ENCODE measurements around the gene ARHGEF40. TPM values are rescaled to one million over a fixed set of nuclear protein-coding genes. Genes with fewer than 3 reads are reported as not detected.

ARHGEF40 gene
- total RNA-seq, 4 donors from 2014 or later, result 18.6 to 37.6 (median 26.8) TPM

DNA sequence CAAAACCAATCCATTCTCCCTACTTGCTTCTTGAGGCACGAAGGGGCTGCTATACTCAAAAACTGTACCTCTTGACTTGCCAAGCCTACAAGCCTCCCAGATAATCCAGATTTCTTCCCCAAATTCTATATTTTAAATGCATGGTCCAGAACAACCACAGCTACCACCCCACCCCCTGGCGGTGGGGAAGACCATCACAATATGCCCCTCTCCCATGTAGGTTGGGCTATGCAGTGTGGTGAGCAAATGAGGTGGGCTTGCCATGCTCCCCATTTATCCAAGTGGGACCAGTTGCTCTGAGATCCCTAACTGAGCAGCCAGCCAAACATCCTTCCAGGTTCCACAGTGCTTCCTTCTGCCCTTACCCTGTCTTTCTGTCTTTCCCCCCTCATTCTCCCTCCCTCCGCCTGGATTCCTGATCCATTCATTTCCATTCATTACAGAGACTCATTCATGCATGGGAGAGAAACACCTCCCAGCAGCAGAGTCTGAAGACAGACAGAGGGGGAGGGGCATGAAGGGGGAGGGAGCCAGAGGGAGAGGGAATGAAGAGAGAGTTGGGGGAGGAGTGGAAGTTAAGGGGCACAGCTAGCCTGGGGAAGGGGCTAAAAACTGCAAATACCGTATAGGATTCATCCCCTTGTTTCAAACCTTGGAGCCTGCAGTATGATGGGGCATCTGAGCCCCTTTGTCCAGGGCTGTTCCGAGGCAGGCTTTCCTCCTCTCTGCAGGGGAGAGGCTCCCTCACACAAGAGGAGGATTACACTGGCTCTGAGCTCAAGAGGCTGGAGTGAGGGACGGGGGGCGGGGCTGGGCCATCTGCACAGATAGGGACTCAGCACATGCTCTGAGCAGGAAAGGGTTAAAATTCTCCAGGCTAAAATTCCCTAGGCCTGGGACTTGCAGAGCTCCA is 23.9 kb downstream of the ARHGEF40 start:
- WGBS, 2 donors (ENCODE audit: low coverage in 1 of 2), result 34 to 36% methylated on average over 3 to 5 of the region's 7 CpGs
- Histone ChIP-seq H3K4me3 (no peak overlapping the region), H3K36me3 (peaks cover 0 to 43% of the 10 kb centered on the region in 2 donors), H3K27me3 (no peaks in the 10 kb centered on the region), H3K4me1 (peaks cover 0 to 66% (median 17%) of the 10 kb centered on the region in 3 donors), H3K9me3 (no peaks in the 10 kb centered on the region), H3K27ac (peak overlapping the region in 3 of 4 donors; percentile 1 to 32 (median 10))
- ATAC-seq, result no peak
- TF ChIP-seq, protein P1, sequence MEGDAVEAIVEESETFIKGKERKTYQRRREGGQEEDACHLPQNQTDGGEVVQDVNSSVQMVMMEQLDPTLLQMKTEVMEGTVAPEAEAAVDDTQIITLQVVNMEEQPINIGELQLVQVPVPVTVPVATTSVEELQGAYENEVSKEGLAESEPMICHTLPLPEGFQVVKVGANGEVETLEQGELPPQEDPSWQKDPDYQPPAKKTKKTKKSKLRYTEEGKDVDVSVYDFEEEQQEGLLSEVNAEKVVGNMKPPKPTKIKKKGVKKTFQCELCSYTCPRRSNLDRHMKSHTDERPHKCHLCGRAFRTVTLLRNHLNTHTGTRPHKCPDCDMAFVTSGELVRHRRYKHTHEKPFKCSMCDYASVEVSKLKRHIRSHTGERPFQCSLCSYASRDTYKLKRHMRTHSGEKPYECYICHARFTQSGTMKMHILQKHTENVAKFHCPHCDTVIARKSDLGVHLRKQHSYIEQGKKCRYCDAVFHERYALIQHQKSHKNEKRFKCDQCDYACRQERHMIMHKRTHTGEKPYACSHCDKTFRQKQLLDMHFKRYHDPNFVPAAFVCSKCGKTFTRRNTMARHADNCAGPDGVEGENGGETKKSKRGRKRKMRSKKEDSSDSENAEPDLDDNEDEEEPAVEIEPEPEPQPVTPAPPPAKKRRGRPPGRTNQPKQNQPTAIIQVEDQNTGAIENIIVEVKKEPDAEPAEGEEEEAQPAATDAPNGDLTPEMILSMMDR (IDR thresholded peaks at IDR 0.05), result peak in 1 of 4 experiments; percentile 10
- no peak for TF ChIP-seq POLR2A (IDR thresholded peaks at IDR 0.05)

DNA sequence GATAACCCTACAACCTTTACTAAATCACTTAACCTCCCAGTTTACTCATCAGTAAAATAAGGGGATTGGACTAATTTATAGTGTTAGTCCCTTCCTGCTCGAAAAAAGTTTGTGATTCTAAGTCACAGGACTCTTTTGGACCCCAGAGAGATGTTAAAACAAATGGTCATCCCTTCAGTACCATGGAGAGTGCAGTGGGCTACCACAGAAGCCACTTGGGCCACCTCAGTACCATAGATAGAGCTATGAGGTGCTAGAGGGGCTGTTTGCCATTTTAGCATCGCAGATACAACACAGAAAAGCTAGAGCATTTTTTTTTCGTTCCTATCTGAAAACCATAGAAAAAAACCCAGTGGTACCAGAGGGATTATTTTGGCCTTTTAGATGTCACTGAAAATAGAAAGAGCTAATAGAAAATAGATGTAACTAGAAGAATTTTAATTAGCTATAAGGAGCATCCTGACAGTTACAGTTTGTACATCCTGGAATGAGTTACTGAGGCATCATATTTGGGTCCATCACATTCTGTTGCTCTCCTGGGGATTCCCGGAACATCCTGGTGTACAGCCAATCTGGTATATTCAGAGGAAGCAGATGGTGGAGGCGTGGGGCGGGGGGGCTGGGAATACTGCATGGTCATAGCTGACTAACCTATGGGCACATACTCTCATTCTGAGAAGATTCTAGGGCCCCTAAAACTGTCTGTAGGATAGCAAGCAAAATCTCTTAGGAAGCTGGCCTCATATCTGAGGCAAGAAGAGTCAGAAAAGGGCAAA is 25.5 kb downstream of the ARHGEF40 start:
- no peaks in the 10 kb centered on the region for H3K9me3 ChIP-seq
- peak overlapping the region in 3 of 4 donors; percentile 98 to 99 (median 98) for H3K27ac ChIP-seq
- peaks cover 5 to 78% (median 21%) of the 10 kb centered on the region in 3 donors for H3K4me1 ChIP-seq
- ATAC-seq, result no peak
- no peak for TF ChIP-seq POLR2A (IDR thresholded peaks at IDR 0.05)
- H3K36me3 ChIP-seq, result peaks cover 0 to 27% of the 10 kb centered on the region in 2 donors
- H3K4me3 ChIP-seq, result no peak overlapping the region
- H3K27me3 ChIP-seq, result no peaks in the 10 kb centered on the region
- WGBS, 2 donors (ENCODE audit: low coverage in 1 of 2), result 56 to 68% methylated on average over 3 to 4 of the region's 6 CpGs

DNA sequence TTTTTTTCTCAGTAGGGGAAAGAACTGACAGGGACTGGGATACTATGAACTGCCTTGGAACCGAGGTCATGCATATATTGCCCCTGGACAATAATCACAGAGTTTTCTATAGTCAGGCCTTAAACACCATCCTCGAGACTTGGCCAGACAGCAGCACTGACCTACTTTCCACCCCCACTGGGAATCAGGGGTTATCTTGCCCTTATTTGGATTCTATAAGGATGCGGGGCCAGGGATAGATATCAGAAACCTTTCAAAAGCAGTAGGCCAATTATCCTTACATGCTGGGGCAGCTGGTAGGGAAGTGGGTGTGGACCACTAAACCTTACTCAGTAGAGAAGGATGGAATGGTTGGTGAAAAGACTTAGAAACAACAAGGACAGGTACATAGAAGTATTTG is 26.3 kb downstream of the ARHGEF40 start:
- WGBS, 2 donors (ENCODE audit: low coverage in 1 of 2), result 8 to 50% methylated on average over 2 to 3 of the region's 3 CpGs
- no peak for ATAC-seq
- no peaks in the 10 kb centered on the region for H3K27me3 ChIP-seq
- no peaks in the 10 kb centered on the region for H3K9me3 ChIP-seq
- peak overlapping the region in 3 of 4 donors; percentile 98 to 99 (median 98) for H3K27ac ChIP-seq
- H3K4me1 ChIP-seq, result peaks cover 5 to 76% (median 21%) of the 10 kb centered on the region in 3 donors
- TF ChIP-seq POLR2A (IDR thresholded peaks at IDR 0.05) (no peak), EP300 (IDR thresholded peaks at IDR 0.05) (no peak), POLR2AphosphoS5 (IDR thresholded peaks at IDR 0.05) (no peak)
- TF ChIP-seq, protein P1 (IDR thresholded peaks at IDR 0.05), result no peak
- peaks cover 0 to 19% of the 10 kb centered on the region in 2 donors for H3K36me3 ChIP-seq
- H3K4me3 ChIP-seq, result no peak overlapping the region

DNA sequence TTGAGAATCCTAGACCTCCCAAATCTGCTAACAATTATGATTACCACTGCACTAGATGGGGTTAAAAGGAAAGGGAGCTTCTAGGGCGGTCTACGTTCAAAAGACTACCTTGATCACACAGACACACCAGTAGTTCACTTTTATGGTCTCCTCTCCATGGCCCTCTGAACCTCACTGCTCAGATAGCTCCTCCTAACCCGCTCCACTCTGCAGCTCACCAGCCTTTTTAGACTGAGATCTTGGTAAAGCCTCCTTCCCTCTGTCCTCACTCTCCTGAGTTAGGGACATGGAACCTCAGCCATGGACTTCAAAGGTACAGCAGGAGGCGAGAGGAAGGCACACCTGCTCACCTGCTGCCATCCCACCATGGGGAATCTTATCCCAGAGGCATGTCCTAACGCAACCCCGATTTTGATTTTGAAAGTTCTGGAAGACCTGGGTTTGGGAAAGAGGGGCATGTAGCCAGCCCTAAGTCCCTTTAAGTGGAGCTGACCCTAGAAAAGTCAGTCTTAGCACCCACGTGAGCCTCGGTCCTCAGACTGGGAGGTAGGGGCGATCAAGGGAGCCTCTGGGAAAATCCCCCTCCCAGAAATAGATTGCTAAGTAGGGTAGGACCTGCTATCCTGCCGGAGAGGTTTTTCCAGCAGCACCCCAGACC is 27.0 kb downstream of the ARHGEF40 start:
- Histone ChIP-seq H3K36me3 (peaks cover 0 to 12% of the 10 kb centered on the region in 2 donors), H3K4me1 (peaks cover 5 to 74% (median 17%) of the 10 kb centered on the region in 3 donors), H3K4me3 (peak overlapping the region; percentile 46 to 81), H3K27ac (peak overlapping the region; percentile 85 to 99 (median 98)), H3K9me3 (no peaks in the 10 kb centered on the region), H3K27me3 (no peaks in the 10 kb centered on the region)
- WGBS, 2 donors (ENCODE audit: low coverage in 1 of 2), result 49 to 53% methylated on average over 3 to 8 of the region's 10 CpGs
- no peak for TF ChIP-seq EP300 (IDR thresholded peaks at IDR 0.05)
- no peak for TF ChIP-seq POLR2A (IDR thresholded peaks at IDR 0.05)
- ATAC-seq, result no peak

DNA sequence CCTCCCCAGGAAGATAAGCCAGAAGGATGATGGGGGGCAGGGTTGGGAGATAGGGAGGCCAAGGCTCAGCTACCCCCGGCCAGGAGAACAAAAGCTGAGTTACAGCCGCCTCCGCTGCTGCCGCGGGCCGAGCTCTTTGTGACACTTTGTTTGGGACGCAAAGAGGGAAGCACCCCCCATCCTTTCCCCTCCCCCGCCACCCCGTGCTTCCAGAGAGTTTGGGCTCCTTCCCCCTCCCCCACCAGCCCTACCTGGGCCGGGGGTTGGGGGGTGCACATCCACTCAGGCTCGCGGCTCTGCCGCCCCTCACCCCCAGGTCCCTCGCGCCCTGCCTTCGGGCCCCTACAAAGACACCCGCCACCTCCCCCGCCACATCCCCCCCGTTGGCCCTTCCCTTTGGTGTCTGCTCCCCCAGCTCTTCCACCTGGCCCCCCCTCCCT is 27.6 kb downstream of the ARHGEF40 start:
- Histone ChIP-seq H3K27me3 (no peaks in the 10 kb centered on the region), H3K36me3 (peaks cover 0 to 8% of the 10 kb centered on the region in 2 donors), H3K27ac (peak overlapping the region; percentile 85 to 99 (median 98)), H3K9me3 (no peaks in the 10 kb centered on the region), H3K4me3 (peak overlapping the region; percentile 46 to 81), H3K4me1 (peaks cover 5 to 74% (median 14%) of the 10 kb centered on the region in 3 donors)
- ATAC-seq, result no peak
- TF ChIP-seq EP300 (IDR thresholded peaks at IDR 0.05) (no peak), POLR2AphosphoS5 (IDR thresholded peaks at IDR 0.05) (no peak)
- TF ChIP-seq, protein P1 (IDR thresholded peaks at IDR 0.05), result no peak
- 0% methylated on average over 1 of the region's 19 CpGs; no CpG with 5 or more reads in 1 of the 2 donors for WGBS, 2 donors (ENCODE audit: low coverage in 1 of 2)

Data from gastroesophageal sphincter (tissue), 4 donors.